GM18526 (cell line): ENCODE data around the gene ERGIC1.

Source experiments
- POLR2A ChIP-seq: IDR thresholded peaks from 3 replicates; pipeline ENCODE4 v1.6.1; 2011; ENCODE audit not compliant: insufficient read length; ENCODE audit errors: extremely low read depth

ERGIC1 gene

GRCh38 chr5:172833686-172834414, at the start of gene ERGIC1:
TSS of gene ERGIC1 (plus strand) at chr5:172834251. CDS start at chr5:172834414, 163 bp downstream.
- TF ChIP-seq POLR2A = peak; percentile 61

GRCh38 chr5:172785429-172786088, 48.5 kb upstream of the ERGIC1 start:
- no peak for TF ChIP-seq POLR2A

GRCh38 chr5:172786736-172787462, 47.2 kb upstream of the ERGIC1 start:
- TF ChIP-seq POLR2A = no peak

GRCh38 chr5:172788771-172789686, 45.0 kb upstream of the ERGIC1 start:
- TF ChIP-seq POLR2A = no peak

GRCh38 chr5:172789687-172790495, 44.2 kb upstream of the ERGIC1 start:
- TF ChIP-seq POLR2A = no peak

GRCh38 chr5:172790496-172790889, 43.6 kb upstream of the ERGIC1 start:
- TF ChIP-seq POLR2A = no peak

GRCh38 chr5:172791286-172791685, 42.8 kb upstream of the ERGIC1 start:
- no peak for TF ChIP-seq POLR2A

GRCh38 chr5:172791726-172792445, 42.2 kb upstream of the ERGIC1 start:
- no peak for TF ChIP-seq POLR2A

GRCh38 chr5:172792701-172793570, 41.1 kb upstream of the ERGIC1 start:
- no peak for TF ChIP-seq POLR2A

- no peak for TF ChIP-seq POLR2A
Observed at GRCh38 chr5:172793577-172794488, 40.2 kb upstream of the ERGIC1 start.

GRCh38 chr5:172795318-172795977, 38.6 kb upstream of the ERGIC1 start:
- no peak for TF ChIP-seq POLR2A
